GM21825 (cell line): ENCODE data around the gene INVS.
A peak's percentile ranks its signal among the peaks of the same experiment; 100 is the strongest.

Experiments used
- ATAC-seq: cut with Tn5 transposase; IDR thresholded peaks from one replicate; pipeline ENCODE4 v1.9.1; 2021; ENCODE audit warnings: mild to moderate bottlenecking, moderate library complexity; ENCODE audit not compliant: unreplicated experiment

The INVS gene

DNA sequence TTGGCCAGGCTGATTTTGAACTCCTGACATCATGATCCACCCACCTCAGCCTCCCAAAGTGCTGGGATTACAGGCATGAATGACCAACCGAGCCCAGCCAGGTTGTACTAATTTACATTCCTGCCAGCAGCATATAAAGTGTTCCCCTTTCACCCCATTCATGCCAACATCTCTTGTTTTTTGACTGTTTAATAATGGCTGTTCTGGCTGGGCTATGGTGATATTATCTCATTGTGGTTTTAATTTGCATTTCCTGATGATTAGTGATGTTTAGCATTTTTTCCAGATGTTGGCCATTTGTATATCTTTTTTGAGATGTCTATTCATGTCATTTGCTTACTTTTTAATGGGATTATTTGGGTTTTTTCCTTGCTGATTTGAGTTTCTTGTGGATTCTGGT, 87.3 kb downstream of the INVS start:
- ATAC-seq, result no peak

DNA sequence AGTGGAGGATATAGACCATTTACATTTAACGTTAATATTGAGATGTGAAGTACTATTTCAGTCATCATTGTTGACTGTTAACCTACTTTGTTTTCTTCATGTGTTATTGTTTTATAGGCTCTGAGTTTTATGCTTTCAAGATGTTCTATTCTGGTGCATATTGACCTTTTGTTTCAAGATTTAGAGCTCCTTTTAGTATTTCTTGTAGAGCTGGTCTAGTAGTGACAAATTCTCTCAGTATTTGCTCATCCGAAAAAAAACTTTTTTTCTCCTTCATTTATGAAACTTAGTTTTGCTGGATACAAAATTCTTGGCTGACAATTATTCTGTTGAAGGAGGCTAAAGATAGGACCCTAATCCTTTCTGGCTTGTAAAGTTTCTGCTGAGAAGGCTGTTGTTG, 91.3 kb downstream of the INVS start:
- no peak for ATAC-seq

DNA sequence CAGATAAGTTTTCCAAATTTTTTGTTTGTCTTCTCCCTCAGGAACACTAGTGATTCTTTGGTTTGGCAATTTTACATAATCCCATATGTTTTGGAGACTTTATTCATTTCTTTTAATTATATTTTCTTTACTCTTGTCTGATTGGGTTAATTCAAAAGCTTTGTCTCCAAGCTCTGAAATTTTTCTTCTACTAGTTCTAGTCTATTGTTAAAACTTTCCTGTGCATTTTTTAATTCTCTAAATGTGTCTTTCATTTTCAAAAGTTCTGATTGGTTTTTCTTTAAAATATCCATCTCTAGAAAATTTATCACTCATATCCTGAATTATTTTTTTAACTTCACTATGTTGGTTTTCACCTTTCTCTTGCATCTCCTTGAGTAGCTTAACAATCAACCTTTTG, 92.2 kb downstream of the INVS start:
- no peak for ATAC-seq

DNA sequence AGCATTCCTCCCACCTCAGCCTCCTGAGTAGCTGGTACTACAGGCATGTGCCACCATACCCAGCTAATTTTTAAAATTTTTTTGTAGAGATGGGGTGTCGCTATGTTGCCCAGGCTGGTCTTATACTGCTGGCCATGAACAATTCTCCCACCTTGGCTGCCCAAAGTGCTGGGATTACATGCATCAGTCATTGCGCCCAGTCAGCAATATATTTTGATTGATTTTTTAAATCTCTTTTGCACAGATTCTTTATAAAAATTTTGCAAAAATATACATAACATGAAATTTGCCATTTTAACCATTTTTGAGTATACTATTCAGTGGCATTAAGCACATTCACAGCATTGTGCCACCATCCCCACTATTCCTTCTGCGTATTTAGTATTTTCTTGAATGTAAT, 94.0 kb downstream of the INVS start:
- no peak for ATAC-seq

DNA sequence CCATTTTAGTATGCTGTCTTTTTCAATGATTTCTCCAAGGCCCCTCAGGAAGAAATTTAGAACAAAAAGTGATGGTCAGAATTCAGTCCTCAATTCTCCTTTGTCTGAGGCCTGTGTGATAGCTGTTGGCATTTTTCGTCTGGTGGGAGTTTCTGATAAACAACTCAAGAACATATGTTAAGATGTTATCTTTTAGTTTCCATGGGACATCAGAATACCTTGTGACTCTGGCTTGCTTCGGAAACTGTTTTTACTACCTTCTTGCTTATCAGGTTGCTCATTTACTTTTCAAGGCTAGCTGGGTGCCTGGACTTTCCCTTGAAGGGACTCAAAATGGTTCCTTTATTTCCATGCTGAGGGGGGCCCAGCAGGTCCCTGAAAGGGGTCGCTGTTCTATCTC, 97.2 kb downstream of the INVS start:
- no peak for ATAC-seq

DNA sequence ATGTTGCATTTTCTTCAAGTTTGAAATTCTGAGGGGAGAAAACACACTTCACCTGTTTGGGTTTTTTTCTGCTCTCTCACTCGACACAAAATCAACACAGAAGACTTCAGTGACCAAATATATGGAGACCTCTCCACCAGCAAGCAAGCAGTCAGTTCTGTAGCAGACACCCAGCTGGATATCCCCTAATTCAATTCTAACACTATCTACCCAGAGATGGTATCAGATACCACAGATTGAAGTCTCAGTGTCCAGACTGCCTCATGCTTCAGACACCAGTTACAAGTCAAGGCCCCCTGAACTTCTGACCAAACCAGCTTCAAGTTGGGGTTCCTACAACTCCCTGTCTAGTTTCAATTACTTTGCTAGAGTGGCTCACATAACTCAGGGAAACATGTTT, 97.8 kb downstream of the INVS start:
- ATAC-seq, result no peak

DNA sequence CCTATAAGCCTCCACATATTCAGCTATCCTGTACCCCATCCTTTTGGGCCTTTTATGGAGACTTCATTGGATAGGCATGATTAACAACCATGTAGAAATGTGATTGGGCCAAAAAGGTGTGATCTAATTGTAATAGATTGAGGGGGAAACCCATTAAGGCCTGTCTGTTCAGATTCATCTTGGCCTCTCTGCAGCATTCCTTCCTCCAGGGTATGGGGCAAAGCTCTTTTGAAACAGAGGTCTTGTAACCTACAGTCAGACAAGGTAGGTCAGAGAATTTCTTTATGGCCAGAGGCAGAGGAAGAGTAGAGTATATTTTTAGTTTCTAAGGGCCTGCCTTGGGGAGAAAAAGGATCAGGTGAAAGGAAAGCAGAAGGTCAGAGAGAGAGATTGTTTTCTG, 98.5 kb downstream of the INVS start:
- ATAC-seq, result no peak

DNA sequence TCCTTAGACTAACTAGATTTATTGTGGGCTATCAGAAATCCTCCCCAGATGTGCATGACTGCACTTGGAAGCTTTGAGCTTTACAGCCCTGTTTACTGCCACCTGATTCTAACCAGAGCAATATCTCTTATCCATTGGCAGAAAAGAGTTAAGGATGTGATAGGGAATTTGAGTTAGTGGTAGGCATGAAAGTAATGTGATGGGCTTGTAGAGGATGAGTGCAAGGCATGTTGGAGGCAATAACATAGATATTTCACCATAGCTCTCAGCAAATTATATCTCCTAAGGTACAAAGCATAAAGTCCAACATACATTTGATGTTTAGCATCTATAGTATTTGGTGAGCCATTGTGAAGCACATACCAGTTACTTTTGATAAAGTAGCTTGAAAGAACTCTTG, 103.8 kb downstream of the INVS start:
- ATAC-seq, result no peak

DNA sequence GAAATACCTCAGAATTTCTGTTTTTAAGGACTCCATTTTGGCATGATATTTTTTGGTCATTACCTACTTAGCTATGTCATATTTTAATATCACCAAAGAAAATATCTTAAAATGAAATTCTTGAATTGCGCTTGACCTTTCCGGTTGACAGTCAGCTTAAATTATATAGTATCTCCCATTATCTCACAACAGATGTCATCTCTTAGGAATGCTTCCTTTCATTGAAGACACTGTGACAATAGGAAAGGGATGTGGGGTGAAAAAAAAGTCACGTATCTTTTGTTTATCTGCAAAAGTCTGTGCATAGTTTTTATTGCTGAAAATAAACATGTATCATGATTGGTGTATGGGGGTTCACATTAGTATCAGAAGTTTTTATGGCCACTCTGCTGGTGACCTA, 105.8 kb downstream of the INVS start:
- no peak for ATAC-seq

DNA sequence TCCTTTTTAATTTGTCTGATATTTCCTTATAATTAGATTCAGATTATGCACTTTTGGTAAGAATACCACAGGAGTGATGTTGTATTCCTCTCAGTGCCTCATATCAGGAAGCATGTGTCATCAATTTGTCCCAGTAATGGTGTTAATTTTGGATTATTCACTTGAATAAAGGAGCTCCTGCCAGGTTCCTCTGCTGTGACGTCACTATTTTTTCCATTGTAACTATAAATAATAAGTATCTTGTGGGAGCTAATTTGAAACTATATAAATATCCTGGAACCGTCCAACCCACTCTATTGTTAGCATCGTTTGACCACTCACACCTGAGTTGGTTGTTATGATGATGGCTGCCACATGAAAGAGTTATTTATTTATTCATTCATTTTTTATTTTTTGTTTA, 107.9 kb downstream of the INVS start:
- ATAC-seq, result no peak

DNA sequence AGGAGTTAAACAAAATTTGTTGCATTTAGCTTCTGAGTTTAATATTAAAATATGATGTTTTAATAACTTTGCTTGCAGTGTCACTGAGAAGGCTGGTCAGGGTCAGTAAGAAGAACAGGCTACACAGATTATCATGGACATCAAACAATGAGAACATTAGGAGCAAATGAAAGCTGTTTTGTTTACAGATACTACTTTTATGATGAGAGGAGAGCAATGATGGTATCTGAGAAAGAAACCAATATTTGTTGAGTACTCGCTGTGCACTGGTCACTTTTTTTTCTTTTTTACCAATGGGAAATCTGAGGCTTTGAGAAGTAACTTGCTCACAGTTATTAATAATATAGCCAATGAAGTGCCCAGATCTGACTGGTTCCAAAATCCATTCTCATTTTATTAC, 109.6 kb downstream of the INVS start:
- ATAC-seq, result no peak

DNA sequence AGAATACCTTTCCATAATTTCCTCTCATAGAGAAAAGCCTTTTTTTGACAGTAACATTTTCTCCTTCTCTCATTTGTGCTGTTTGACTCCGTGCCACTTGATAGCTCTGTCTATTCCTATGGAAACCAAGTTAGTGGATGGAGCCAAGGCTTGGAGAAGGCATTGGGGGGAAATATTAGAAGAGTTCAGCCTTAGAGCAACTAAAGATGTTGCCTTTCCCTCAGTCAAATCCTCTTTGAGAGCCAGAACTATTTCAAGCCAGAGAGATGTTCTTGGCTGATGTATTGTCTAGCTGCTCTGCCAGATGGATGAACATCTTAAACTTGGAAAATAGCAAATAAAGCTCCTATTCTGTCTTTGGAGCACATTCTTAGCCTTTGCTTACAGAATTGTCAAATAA, 112.4 kb downstream of the INVS start:
- ATAC-seq, result no peak

DNA sequence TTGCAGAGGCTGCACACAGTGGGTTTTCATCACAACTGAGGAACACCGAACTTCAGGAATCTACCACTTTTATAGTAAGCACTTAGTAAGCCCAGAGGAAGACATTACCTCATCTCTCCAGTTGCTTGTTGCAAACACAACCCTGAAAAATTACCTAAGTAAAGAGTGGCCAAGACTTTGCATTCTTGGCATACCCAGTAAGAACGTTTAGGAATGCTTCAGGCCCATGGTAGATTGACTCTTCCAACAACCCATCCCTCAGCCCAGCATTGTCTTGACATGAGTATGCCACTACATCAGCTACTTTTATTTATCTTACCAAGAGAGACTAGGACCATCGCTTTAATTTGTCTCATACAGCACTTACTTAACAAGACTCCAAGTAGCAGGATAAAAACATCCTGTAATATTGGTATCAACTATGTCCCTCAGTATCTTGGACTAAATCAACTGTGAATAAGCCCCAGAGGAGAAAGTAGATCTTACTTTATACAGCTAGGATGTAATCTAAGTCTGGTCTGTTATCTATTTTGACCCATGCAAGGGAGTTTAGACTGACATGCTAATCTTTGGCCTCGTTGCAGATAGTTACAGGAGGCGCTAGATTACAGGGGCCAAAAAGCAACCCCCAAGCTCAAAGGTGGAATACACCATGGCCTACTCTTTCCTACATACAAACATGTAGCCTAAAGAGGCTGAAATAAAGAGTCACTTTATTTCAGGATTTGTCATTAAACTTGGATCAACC, 114.9 kb downstream of the INVS start:
- no peak for ATAC-seq

DNA sequence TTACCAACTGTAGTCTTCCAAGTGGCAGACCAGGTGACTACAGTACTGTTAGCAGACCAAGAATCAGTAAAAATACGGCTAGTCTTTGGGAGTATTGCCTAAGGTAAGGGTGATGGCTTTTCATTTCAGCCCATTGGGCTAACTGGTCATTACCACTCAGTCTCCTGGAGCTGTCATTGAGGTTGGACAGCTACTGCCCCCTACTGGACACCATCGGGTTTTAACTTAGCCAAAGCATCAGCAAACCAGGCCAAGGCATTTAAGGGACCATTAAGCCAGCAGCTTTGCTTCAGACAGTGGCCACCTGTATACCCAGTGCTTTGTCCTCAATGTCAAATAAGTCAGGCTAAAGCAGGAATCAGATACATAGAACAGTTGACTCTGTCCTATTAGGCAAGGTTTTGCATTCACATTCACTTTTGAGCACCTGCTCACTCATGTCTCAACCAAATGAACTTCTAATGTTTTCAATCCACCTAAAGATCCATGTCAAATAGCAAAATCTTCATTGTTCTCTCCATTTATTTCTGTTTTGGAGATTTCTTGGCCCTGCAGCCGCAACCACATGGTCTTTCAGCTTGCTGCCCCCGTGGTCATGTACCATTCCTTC, 117.2 kb downstream of the INVS start:
- ATAC-seq, result peak; percentile 46

DNA sequence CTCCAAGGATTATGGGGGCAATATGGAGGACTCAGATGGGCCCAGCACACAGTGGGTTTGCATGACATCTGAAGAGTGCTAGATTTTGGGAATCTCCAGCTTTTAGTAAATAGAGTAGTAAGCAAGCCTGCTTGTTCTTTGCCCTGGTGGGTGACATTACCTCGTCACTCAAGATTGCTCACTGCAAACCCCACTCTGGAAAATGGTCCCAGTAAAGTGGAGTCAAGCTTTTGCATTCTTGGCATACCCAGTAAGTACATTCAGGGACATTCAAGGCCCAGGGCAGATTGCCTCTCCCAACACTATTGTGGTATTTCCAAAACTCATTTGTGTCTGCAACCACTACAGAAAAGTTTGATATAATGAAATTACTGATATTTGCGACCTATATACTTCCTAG, 118.5 kb downstream of the INVS start:
- no peak for ATAC-seq

DNA sequence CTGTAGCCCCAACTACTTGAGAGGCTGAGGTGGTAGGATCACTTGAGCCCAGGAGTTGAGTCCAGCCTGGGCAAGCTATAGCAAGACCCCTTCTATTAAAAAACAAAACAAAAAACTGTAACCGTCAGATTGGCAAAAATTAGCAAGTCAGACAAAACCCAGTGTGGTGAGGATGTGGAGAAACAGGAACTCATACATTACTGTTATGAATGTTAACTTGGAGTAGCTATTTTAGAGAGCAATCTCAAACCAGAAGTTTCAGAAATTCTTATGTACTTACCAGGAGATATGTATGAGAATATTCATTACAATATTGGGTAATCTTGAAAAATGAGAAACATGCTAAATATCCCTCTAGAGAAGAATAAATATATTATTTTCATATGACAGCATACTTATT, 120.3 kb downstream of the INVS start:
- ATAC-seq, result no peak

DNA sequence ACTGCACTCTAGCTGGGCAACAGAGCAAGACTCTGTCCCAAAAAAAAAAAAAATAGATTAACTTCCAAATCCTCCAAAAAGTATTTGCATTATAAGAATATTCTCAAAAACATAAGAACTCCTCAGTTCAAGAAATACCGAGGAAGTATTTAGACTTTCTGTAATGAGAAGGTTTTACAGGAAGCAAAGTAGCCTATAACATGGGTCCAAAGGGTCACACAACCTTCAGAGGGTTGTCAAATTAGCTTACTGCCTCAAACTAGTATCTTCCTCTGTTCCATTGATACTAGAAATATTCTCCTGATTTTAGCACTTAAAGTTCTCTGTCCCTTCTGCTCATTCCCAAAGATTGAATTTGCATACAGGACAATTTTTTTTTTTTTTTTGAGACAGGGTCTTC, 121.9 kb downstream of the INVS start:
- no peak for ATAC-seq

DNA sequence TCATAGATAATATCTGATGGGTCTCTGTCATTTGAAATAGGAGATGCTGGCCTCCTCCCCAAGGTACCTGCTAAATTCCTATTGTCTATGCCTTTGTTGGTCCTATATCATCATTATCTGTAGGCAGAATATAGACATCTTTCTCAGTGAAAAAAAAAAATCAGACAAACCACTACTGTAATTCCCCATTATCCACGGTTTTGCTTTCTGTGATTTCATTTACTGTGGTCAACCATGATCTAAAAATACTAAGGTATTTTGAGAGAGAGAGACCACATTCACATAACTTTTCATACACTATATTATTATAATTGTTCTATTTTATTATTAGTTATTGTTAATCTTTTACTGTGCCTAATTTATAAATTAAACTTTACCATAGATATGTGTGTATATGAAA, 122.5 kb downstream of the INVS start:
- ATAC-seq, result no peak

DNA sequence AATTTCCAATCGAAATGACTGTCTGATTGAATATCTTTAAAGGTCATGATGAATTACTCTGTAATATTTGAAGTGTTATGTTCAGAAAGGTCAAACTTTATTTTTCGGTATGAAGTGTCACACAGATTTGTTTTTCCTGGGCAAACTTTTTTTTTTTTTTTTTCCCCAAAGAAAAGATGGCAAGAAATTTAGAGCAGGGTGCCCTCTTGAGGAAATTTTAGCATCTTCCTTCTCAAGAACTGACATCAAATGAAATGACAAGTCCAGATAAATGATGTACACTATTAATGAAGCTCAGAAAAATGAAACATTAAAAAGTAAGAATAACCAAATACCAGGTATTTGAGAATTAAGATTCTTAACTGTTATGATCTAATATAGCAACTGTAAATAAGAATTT, 123.6 kb downstream of the INVS start:
- no peak for ATAC-seq

DNA sequence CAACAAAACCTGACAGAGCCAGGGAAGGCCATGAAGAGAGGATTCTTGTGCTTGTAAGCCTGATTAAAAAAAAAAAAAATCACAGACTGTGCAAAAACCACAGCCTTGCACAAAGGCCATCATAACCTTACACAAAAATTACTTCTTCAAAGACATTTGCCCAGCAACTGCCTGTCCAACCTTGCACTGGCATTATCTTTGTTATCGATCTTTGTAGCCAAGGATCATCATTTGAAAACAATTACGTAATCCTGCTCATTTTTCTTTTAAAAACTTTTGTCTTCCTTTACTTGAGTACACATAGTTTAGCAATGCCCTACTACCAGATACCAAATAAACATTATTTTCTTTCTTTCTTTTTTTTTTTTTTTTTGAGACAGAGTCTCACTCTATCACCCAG, 128.6 kb downstream of the INVS start:
- no peak for ATAC-seq

DNA sequence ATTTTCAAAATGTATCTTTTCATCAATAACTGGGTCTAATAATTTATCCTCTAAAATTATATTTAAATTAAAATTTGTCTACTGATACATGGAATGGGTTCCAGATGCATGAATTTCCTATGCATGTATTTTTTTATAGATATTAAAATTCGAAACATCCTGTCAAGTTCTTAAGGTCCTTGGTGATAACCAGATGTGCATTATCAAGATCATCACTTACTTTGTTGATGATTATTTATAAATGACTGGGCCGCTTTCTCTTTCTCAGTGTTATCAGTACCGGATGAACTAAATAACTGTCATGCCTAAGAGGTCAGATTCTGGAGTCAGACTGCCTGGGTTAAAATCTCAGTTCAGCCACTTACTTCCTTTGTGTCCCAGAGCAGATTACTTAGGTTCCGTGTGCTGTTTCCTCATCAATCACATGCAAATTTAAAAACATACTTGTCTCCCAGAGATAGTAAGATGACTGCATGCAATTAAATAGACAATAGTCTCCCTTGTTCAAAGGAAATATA, 129.4 kb downstream of the INVS start:
- no peak for ATAC-seq

DNA sequence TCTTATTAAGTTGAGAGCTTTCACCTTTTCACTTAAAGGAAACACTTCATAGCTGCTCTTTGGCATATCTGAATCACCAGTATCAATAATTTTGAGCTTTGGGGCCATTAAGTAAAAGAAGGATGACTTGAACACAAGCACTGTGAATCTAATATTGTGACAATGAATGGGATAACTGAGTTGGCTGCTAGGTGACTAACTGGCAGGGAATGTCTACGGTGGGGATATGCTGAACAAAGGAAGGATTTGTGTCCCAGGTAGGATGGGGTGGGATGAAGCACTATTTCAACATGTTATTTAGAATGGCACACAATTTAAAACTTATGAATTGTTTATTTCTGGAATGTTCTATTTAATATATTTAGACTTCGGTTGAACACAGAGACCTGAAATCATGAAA, 130.1 kb downstream of the INVS start:
- no peak for ATAC-seq

DNA sequence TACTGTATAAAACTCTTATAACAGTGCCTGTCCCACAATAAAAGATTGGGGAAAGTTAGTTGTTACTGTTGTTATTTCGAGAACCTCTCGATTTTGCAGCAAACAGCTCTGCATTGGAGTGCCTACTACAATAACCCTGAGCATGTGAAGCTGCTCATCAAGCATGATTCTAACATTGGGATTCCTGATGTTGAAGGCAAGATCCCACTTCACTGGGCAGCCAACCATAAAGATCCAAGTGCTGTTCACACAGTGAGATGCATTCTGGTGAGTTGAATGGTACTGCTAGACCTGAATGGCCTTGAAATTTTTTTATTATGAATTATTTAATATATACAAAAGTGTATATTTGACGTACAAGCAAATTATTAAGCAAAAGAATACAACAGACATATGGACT, 130.5 kb downstream of the INVS start:
- no peak for ATAC-seq
